Neuronal stem cell (in vitro differentiated cells): ENCODE data around the gene CPXM2.

Experiments used
- DNase-seq: peaks from one replicate; pipeline ENCODE4 v3.0.0-alpha.2; 2013; ENCODE audit warnings: low spot score
- H2AFZ ChIP-seq: one replicate; pipeline ENCODE4 v1.6.1; 2013; ENCODE audit warnings: mild to moderate bottlenecking, low read length, inconsistent platforms
- H2AK5ac ChIP-seq: 2 replicates; pipeline ENCODE4 v1.6.1; 2013; ENCODE audit warnings: low read depth, mild to moderate bottlenecking, inconsistent platforms, low read length, moderate library complexity, mixed read lengths
- H2BK120ac ChIP-seq: 2 replicates; pipeline ENCODE4 v1.6.1; 2013; ENCODE audit warnings: low read depth, mild to moderate bottlenecking, inconsistent platforms, low read length, moderate library complexity, mixed read lengths
- H2BK12ac ChIP-seq: one replicate; pipeline ENCODE4 v1.6.1; 2013; ENCODE audit warnings: low read length, inconsistent platforms
- H2BK15ac ChIP-seq: 2 replicates; pipeline ENCODE4 v1.6.1; 2013; ENCODE audit warnings: mild to moderate bottlenecking, low read length, inconsistent platforms, mixed read lengths
- H2BK5ac ChIP-seq: one replicate; pipeline ENCODE4 v1.6.1; 2013; ENCODE audit warnings: inconsistent platforms, mild to moderate bottlenecking, low read length, moderate library complexity
- H3K14ac ChIP-seq: one replicate; pipeline ENCODE4 v1.6.1; 2013; ENCODE audit warnings: low read length, inconsistent platforms
- H3K18ac ChIP-seq: 2 replicates; pipeline ENCODE4 v1.6.1; 2013; ENCODE audit warnings: low read length, inconsistent platforms
- H3K23ac ChIP-seq: 2 replicates; pipeline ENCODE4 v1.6.1; 2013; ENCODE audit warnings: low read depth, mild to moderate bottlenecking, mixed read lengths, low read length, inconsistent platforms; ENCODE audit not compliant: poor library complexity
- H3K27ac ChIP-seq: replicated peaks from 3 replicates; pipeline ENCODE4 v1.5.1; 2013; ENCODE audit warnings: low read length, inconsistent platforms
- H3K27me3 ChIP-seq, 3 experiments: 2 replicates each; pipeline ENCODE4 v1.6.1; 2013; ENCODE audit warnings: low read length in 3 of 3, mild to moderate bottlenecking in 2 of 3, inconsistent platforms in 1 of 3, low read depth in 1 of 3, mixed read lengths in 1 of 3, moderate library complexity in 1 of 3; ENCODE audit not compliant: control insufficient read depth in 3 of 3, insufficient read depth in 3 of 3
- H3K36me3 ChIP-seq, 2 donors: replicated peaks in 1 of 2; 2 replicates each; pipeline ENCODE4 v1.6.1; 2013; ENCODE audit warnings: low read length in 2 of 2; ENCODE audit not compliant: control insufficient read depth in 2 of 2, insufficient read depth in 2 of 2
- H3K4ac ChIP-seq: 2 replicates; pipeline ENCODE4 v1.6.1; 2013; ENCODE audit warnings: inconsistent platforms, mild to moderate bottlenecking, low read length, moderate library complexity
- H3K4me1 ChIP-seq, 2 donors: 1 replicate in 1 of 2; 2 replicates in 1 of 2; pipeline ENCODE4 v1.6.1; 2013; ENCODE audit warnings: low read length in 2 of 2, low read depth in 1 of 2; ENCODE audit not compliant: control insufficient read depth in 2 of 2, insufficient read depth in 1 of 2
- H3K4me2 ChIP-seq: one replicate; pipeline ENCODE4 v1.6.1; 2013; ENCODE audit warnings: mild to moderate bottlenecking, low read length, inconsistent platforms; ENCODE audit not compliant: insufficient read depth, poor library complexity, severe bottlenecking
- H3K4me3 ChIP-seq, 2 donors: 2 replicates each; pipeline ENCODE4 v1.5.1; 2013; ENCODE audit warnings: low read length in 2 of 2, mild to moderate bottlenecking in 2 of 2, inconsistent platforms in 1 of 2, moderate library complexity in 1 of 2
- H3K79me1 ChIP-seq: one replicate; pipeline ENCODE4 v1.6.1; 2013; ENCODE audit warnings: low read depth, mild to moderate bottlenecking, inconsistent platforms, low read length, moderate library complexity
- H3K9ac ChIP-seq: one replicate; pipeline ENCODE4 v1.6.1; 2013; ENCODE audit warnings: mild to moderate bottlenecking, low read depth, low read length, inconsistent platforms; ENCODE audit not compliant: poor library complexity
- H3K9me3 ChIP-seq, 2 donors: replicated peaks in 1 of 2; 2 replicates each; pipeline versions ENCODE3 to v1.6.1; 2013; ENCODE audit warnings: low read length in 2 of 2, mild to moderate bottlenecking in 2 of 2, inconsistent platforms in 1 of 2, low read depth in 1 of 2, mixed read lengths in 1 of 2, moderate library complexity in 1 of 2; ENCODE audit not compliant: control insufficient read depth in 2 of 2, insufficient read depth in 1 of 2
- H4K8ac ChIP-seq: one replicate; pipeline ENCODE4 v1.6.1; 2013; ENCODE audit warnings: low read depth, mild to moderate bottlenecking, inconsistent platforms, low read length, moderate library complexity
- H4K91ac ChIP-seq: one replicate; pipeline ENCODE4 v1.6.1; 2013; ENCODE audit warnings: low read length, low read depth, mild to moderate bottlenecking, inconsistent platforms; ENCODE audit not compliant: poor library complexity
- WGBS, 2 donors: extraction: QIAGEN DNeasy Blood & Tissue Kit; methylation state at CpG; one replicate each; pipeline ENCODE4 v1.1.7; 2013; ENCODE audit warnings: missing lambda C conversion rate in 2 of 2, mixed read lengths in 1 of 2; ENCODE audit not compliant: insufficient read length in 2 of 2, insufficient replicate concordance in 1 of 2; ENCODE audit errors: extremely low coverage in 2 of 2; 5-methylcytosine and 5-hydroxymethylcytosine counted together

Gene CPXM2

GRCh38 chr10:123761666-123762230 is 129.9 kb downstream of the CPXM2 start:
- Histone ChIP-seq H2AFZ (no peak overlapping the region), H4K8ac (no peak overlapping the region), H3K4ac (no peak overlapping the region), H3K9me3 (no peaks in the 10 kb centered on the region), H3K18ac (peak overlapping the region; percentile 91), H3K4me3 (no peak overlapping the region), H3K9ac (no peak overlapping the region), H3K23ac (no peak overlapping the region), H3K27ac (no peak overlapping the region), H2AK5ac (peak overlapping the region; percentile 1), H3K27me3 (peaks cover 0 to 3% (median 0%) of the 10 kb centered on the region in 3 experiments), H2BK120ac (no peak overlapping the region), H3K4me2 (no peak overlapping the region), H3K36me3 (no peaks in the 10 kb centered on the region), H3K79me1 (no peaks in the 10 kb centered on the region), H2BK12ac (peak overlapping the region; percentile 64), H2BK15ac (peak overlapping the region; percentile 4), H4K91ac (no peak overlapping the region), H3K14ac (peak overlapping the region; percentile 60), H2BK5ac (no peak overlapping the region), H3K4me1 (peaks cover 4 to 11% of the 10 kb centered on the region in 2 donors)
- DNase-seq, result no peak
- no CpG with 5 or more reads among the region's 23 CpGs for WGBS, 2 donors

- Histone ChIP-seq H3K36me3 (no peaks in the 10 kb centered on the region), H2BK15ac (peak overlapping the region; percentile 4), H2AK5ac (no peak overlapping the region), H4K8ac (no peak overlapping the region), H2BK12ac (no peak overlapping the region), H4K91ac (no peak overlapping the region), H3K9ac (no peak overlapping the region), H3K4me1 (peaks cover 4 to 11% of the 10 kb centered on the region in 2 donors), H3K4ac (no peak overlapping the region), H3K27ac (no peak overlapping the region), H2BK5ac (no peak overlapping the region), H3K4me3 (no peak overlapping the region), H2AFZ (no peak overlapping the region), H3K14ac (no peak overlapping the region), H3K27me3 (peaks cover 0 to 3% (median 0%) of the 10 kb centered on the region in 3 experiments), H3K9me3 (no peaks in the 10 kb centered on the region), H2BK120ac (no peak overlapping the region), H3K18ac (peak overlapping the region; percentile 42), H3K79me1 (no peaks in the 10 kb centered on the region), H3K23ac (no peak overlapping the region), H3K4me2 (no peak overlapping the region)
- WGBS, 2 donors, result no CpG with 5 or more reads among the region's 10 CpGs
- DNase-seq, result no peak
Measured at GRCh38 chr10:123761038-123761428, 130.6 kb downstream of the CPXM2 start.

GRCh38 chr10:123760356-123761037 is 131.1 kb downstream of the CPXM2 start:
- Histone ChIP-seq H4K91ac (no peak overlapping the region), H3K4ac (no peak overlapping the region), H3K14ac (no peak overlapping the region), H3K18ac (no peak overlapping the region), H3K4me1 (peaks cover 4 to 11% of the 10 kb centered on the region in 2 donors), H3K27me3 (peaks cover 0 to under 1% (median 0%) of the 10 kb centered on the region in 3 experiments), H3K9ac (no peak overlapping the region), H2BK120ac (no peak overlapping the region), H3K36me3 (no peaks in the 10 kb centered on the region), H3K27ac (no peak overlapping the region), H3K4me3 (no peak overlapping the region), H2AFZ (no peak overlapping the region), H3K9me3 (no peaks in the 10 kb centered on the region), H3K23ac (no peak overlapping the region), H4K8ac (no peak overlapping the region), H2BK12ac (no peak overlapping the region), H2AK5ac (no peak overlapping the region), H3K79me1 (no peaks in the 10 kb centered on the region), H2BK15ac (no peak overlapping the region), H2BK5ac (no peak overlapping the region), H3K4me2 (no peak overlapping the region)
- no CpG with 5 or more reads among the region's 10 CpGs for WGBS, 2 donors
- DNase-seq, result no peak

GRCh38 chr10:123759501-123760031 is 132.0 kb downstream of the CPXM2 start:
- H3K27me3 ChIP-seq, result no peaks in the 10 kb centered on the region
- H3K4me2 ChIP-seq, result no peak overlapping the region
- H3K36me3 ChIP-seq, result no peaks in the 10 kb centered on the region
- no peak overlapping the region for H2AK5ac ChIP-seq
- H3K9me3 ChIP-seq, result no peaks in the 10 kb centered on the region
- H2BK120ac ChIP-seq, result no peak overlapping the region
- no peak overlapping the region for H3K18ac ChIP-seq
- H3K4me1 ChIP-seq, result peaks cover 4 to 13% of the 10 kb centered on the region in 2 donors
- H3K14ac ChIP-seq, result no peak overlapping the region
- no peak overlapping the region for H3K4me3 ChIP-seq
- H3K23ac ChIP-seq, result no peak overlapping the region
- no peak overlapping the region for H2BK12ac ChIP-seq
- peak overlapping the region; percentile 49 for H3K27ac ChIP-seq
- DNase-seq, result peak; percentile 36
- H2BK5ac ChIP-seq, result no peak overlapping the region
- WGBS, 2 donors, result no CpG with 5 or more reads among the region's 8 CpGs
- no peak overlapping the region for H2BK15ac ChIP-seq
- H3K79me1 ChIP-seq, result no peaks in the 10 kb centered on the region
- no peak overlapping the region for H4K91ac ChIP-seq
- H2AFZ ChIP-seq, result no peak overlapping the region
- no peak overlapping the region for H3K4ac ChIP-seq
- H4K8ac ChIP-seq, result no peak overlapping the region
- no peak overlapping the region for H3K9ac ChIP-seq
